ENCODE data around the gene ST3GAL4.

DNA sequence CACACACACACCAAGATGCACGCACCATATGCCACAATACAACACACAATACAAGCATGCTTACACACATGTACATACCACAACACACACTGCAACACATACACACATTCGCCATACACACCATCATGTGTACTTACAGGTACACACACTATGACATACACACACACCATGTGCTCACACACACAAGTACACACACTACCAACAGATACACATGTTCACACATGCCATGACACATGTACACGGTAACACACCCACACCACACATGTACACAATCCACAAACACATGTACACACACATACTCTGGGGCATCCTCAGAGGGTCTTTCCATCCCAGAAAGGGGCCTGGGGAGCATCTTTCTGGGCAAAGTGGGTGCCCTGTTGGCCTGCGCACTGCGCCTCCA is 82.2 kb downstream of the ST3GAL4 start:
- TF ChIP-seq YY1 (IDR thresholded peaks at IDR 0.05; ENCODE audit: low read depth) (no peak), TAF1 (IDR thresholded peaks at IDR 0.05; ENCODE audit: low read depth) (no peak), EGR1 (IDR thresholded peaks at IDR 0.05) (no peak), TEAD4 (IDR thresholded peaks at IDR 0.05) (no peak), EP300 (IDR thresholded peaks at IDR 0.05; ENCODE audit: borderline replicate concordance) (no peak), FOXM1 (IDR thresholded peaks at IDR 0.05; ENCODE audit: borderline replicate concordance, low read depth) (no peak), RAD21 (IDR thresholded peaks at IDR 0.05; ENCODE audit: low read depth) (no peak), CEBPB (IDR thresholded peaks at IDR 0.05) (no peak), CREB1 (IDR thresholded peaks at IDR 0.05; ENCODE audit: low read depth) (no peak)
- TF ChIP-seq, protein P1, sequence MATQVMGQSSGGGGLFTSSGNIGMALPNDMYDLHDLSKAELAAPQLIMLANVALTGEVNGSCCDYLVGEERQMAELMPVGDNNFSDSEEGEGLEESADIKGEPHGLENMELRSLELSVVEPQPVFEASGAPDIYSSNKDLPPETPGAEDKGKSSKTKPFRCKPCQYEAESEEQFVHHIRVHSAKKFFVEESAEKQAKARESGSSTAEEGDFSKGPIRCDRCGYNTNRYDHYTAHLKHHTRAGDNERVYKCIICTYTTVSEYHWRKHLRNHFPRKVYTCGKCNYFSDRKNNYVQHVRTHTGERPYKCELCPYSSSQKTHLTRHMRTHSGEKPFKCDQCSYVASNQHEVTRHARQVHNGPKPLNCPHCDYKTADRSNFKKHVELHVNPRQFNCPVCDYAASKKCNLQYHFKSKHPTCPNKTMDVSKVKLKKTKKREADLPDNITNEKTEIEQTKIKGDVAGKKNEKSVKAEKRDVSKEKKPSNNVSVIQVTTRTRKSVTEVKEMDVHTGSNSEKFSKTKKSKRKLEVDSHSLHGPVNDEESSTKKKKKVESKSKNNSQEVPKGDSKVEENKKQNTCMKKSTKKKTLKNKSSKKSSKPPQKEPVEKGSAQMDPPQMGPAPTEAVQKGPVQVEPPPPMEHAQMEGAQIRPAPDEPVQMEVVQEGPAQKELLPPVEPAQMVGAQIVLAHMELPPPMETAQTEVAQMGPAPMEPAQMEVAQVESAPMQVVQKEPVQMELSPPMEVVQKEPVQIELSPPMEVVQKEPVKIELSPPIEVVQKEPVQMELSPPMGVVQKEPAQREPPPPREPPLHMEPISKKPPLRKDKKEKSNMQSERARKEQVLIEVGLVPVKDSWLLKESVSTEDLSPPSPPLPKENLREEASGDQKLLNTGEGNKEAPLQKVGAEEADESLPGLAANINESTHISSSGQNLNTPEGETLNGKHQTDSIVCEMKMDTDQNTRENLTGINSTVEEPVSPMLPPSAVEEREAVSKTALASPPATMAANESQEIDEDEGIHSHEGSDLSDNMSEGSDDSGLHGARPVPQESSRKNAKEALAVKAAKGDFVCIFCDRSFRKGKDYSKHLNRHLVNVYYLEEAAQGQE (IDR thresholded peaks at IDR 0.05; ENCODE audit: low read depth), result no peak
- TF ChIP-seq, protein P2, sequence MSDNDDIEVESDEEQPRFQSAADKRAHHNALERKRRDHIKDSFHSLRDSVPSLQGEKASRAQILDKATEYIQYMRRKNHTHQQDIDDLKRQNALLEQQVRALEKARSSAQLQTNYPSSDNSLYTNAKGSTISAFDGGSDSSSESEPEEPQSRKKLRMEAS (IDR thresholded peaks at IDR 0.05), result no peak
- TF ChIP-seq, protein P3, sequence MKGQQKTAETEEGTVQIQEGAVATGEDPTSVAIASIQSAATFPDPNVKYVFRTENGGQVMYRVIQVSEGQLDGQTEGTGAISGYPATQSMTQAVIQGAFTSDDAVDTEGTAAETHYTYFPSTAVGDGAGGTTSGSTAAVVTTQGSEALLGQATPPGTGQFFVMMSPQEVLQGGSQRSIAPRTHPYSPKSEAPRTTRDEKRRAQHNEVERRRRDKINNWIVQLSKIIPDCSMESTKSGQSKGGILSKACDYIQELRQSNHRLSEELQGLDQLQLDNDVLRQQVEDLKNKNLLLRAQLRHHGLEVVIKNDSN (IDR thresholded peaks at IDR 0.05), result no peak

Measured in Ishikawa (cell line).